Endothelial cell of umbilical vein (primary cell): ENCODE measurements around the gene JHY. TPM values are rescaled to one million over a fixed set of nuclear protein-coding genes. Genes with fewer than 3 reads are reported as not detected.

Source experiments
- BruUV-seq: library from RNA; stranded (reverse); fragments of 400-500 nt; replicated peaks from 2 replicates; lab custom pipeline; 2021; lab: Mats Ljungman, UMichigan
- CTCF ChIA-PET: fragments of 300-600, 350-600 bp; sonication (Branson Sonifier 250); formaldehyde crosslinking; loops from one replicate; lab custom pipeline; 2021; ENCODE audit warnings: antibody characterized with exemption, inconsistent platforms; lab: Charles Lee
- POLR2A ChIA-PET: fragments of 300-600, 350-600 bp; sonication (Branson Sonifier 250); formaldehyde crosslinking; loops from one replicate; lab custom pipeline; 2021; ENCODE audit warnings: antibody characterized with exemption, inconsistent platforms; lab: Charles Lee
- DNase-seq: peaks from one replicate; pipeline ENCODE4 v3.0.0-alpha.2; 2011; ENCODE audit warnings: low read depth, low spot score
- FAIRE-seq: peaks from 2 replicates; lab custom pipeline; 2011; peaks lifted over from hg19 to GRCh38; lab: Jason Lieb, UNC
- H2AFZ ChIP-seq: 2 replicates; pipeline ENCODE4 v1.6.0; 2012; ENCODE audit warnings: low read depth, low read length, control low read depth, inconsistent platforms
- H3K27ac ChIP-seq: 2 replicates; pipeline ENCODE4 v1.5.1; 2011; ENCODE audit warnings: low read depth, mild to moderate bottlenecking, control low read depth, low read length, moderate library complexity; ENCODE audit not compliant: insufficient read depth
- H3K27me3 ChIP-seq, 2 experiments: 2 replicates each; pipeline versions ENCODE4 v1.6.0 to v1.6.1; 2011; ENCODE audit warnings: low read length in 2 of 2, mixed read lengths in 1 of 2; ENCODE audit not compliant: control insufficient read depth in 2 of 2, insufficient read depth in 2 of 2
- H3K36me3 ChIP-seq, 2 experiments: 2 replicates in 1 of 2; 3 replicates in 1 of 2; pipeline ENCODE4 v1.5.1; 2011; ENCODE audit warnings: low read length in 2 of 2, mild to moderate bottlenecking in 1 of 2, moderate library complexity in 1 of 2; ENCODE audit not compliant: control insufficient read depth in 2 of 2, insufficient read depth in 2 of 2; ENCODE audit errors: extremely low read depth in 1 of 2
- H3K4me1 ChIP-seq: 3 replicates; pipeline ENCODE4 v1.5.1; 2011; ENCODE audit warnings: mild to moderate bottlenecking, low read length; ENCODE audit not compliant: control insufficient read depth, insufficient read depth; ENCODE audit errors: extremely low read depth
- H3K4me2 ChIP-seq: 2 replicates; pipeline ENCODE4 v1.6.1; 2011; ENCODE audit warnings: low read length, control low read depth, mixed read lengths; ENCODE audit not compliant: insufficient read depth
- H3K4me3 ChIP-seq, 3 experiments: fragments of 200-600 bp in 1 of 3; sonication (generic), shearing (Covaris generic) in 1 of 3; replicated peaks in 1 of 3; 2 replicates each; pipeline ENCODE4 v1.5.1; 2011 to 2016; ENCODE audit warnings: control low read depth in 3 of 3, low read length in 3 of 3, mild to moderate bottlenecking in 2 of 3, inconsistent platforms in 1 of 3, low read depth in 1 of 3, moderate library complexity in 1 of 3; ENCODE audit not compliant: insufficient read depth in 1 of 3
- H3K79me2 ChIP-seq: 2 replicates; pipeline ENCODE4 v1.6.0; 2012; ENCODE audit warnings: low read length, inconsistent platforms; ENCODE audit not compliant: control insufficient read depth, insufficient read depth
- H3K9ac ChIP-seq: replicated peaks from 2 replicates; pipeline ENCODE3; 2011; ENCODE audit warnings: low read length, control low read depth; ENCODE audit not compliant: insufficient read depth; ENCODE audit errors: extremely low read depth
- H3K9me1 ChIP-seq: replicated peaks from 3 replicates; pipeline ENCODE4 v1.6.0; 2011; ENCODE audit warnings: mild to moderate bottlenecking, low read length; ENCODE audit not compliant: control insufficient read depth, insufficient read depth; ENCODE audit errors: extremely low read depth
- H3K9me3 ChIP-seq: replicated peaks from 2 replicates; pipeline ENCODE4 v1.5.1; 2012; ENCODE audit warnings: low read length, inconsistent platforms; ENCODE audit not compliant: control insufficient read depth, insufficient read depth
- H4K20me1 ChIP-seq: replicated peaks from 2 replicates; pipeline ENCODE3; 2011; ENCODE audit warnings: mild to moderate bottlenecking, low read length; ENCODE audit not compliant: control insufficient read depth, insufficient read depth; ENCODE audit errors: extremely low read depth
- EZH2 ChIP-seq: IDR thresholded peaks from 2 replicates; pipeline ENCODE4 v1.6.1; 2012; ENCODE audit warnings: borderline replicate concordance, low read depth, mild to moderate bottlenecking, moderate library complexity, low read length, inconsistent platforms; ENCODE audit not compliant: severe bottlenecking
- FOS ChIP-seq: IDR thresholded peaks from 2 replicates; pipeline ENCODE4 v1.6.1; 2011; ENCODE audit warnings: mild to moderate bottlenecking, low read length, moderate library complexity, borderline replicate concordance; ENCODE audit not compliant: insufficient read depth
- GATA2 ChIP-seq: IDR thresholded peaks from 2 replicates; pipeline ENCODE4 v1.7.0; 2011; ENCODE audit warnings: low read depth, mild to moderate bottlenecking, moderate library complexity, mixed read lengths, low read length; ENCODE audit not compliant: insufficient read length, insufficient read depth
- JUN ChIP-seq: IDR thresholded peaks from 2 replicates; pipeline ENCODE4 v1.6.1; 2011; ENCODE audit warnings: borderline replicate concordance, low read depth; ENCODE audit not compliant: insufficient read length, insufficient read depth
- MYC ChIP-seq: IDR thresholded peaks from one replicate; pipeline ENCODE4 v1.6.1; 2011; ENCODE audit warnings: mild to moderate bottlenecking, low read depth, low read length
- POLR2A ChIP-seq: IDR thresholded peaks from 2 replicates; pipeline ENCODE4 v1.6.1; 2012; ENCODE audit warnings: low read depth, mild to moderate bottlenecking, control low read depth, low read length
- POLR2AphosphoS5 ChIP-seq: IDR thresholded peaks from 2 replicates; pipeline ENCODE4 v1.6.1; 2012; ENCODE audit warnings: low read depth, mild to moderate bottlenecking, control low read depth, low read length, moderate library complexity; ENCODE audit not compliant: insufficient read depth
- dilution Hi-C: fragments of 300-500 bp; cut with MboI; formaldehyde crosslinking; loops from one replicate; pipeline ENCODE4 v1.15.0; 2019; ENCODE audit warnings: low sequenced_read_pairs; ENCODE audit not compliant: extremely low pct_ligation_motif_present
- intact Hi-C: fragments of 100-400 bp; cut with micrococcal nuclease; formaldehyde crosslinking; loops from one replicate; pipeline ENCODE4 v1.10.0; 2022
- polyA plus RNA-seq, 4 experiments: library from polyadenylated mRNA; depleted of rRNA in 3 of 4; stranded (reverse) in 3 of 4; unstranded in 1 of 4; fragments of >200 nt; gene quantifications; 2 replicates each; pipeline versions ENCODE4 v1.2.1 to v1.2.3, GENCODE V29; 2011 to 2012; ENCODE audit warnings: missing spikeins in 1 of 4
- total RNA-seq: library from RNA; stranded (reverse); gene quantifications from 2 replicates; pipeline ENCODE4 v1.2.3, GENCODE V29; 2021
- TF ChIP-seq, protein P1 (sequence below): IDR thresholded peaks from 2 replicates; pipeline ENCODE4 v1.6.1; 2011; ENCODE audit not compliant: insufficient read depth, insufficient read length
- TF ChIP-seq, protein P2 (sequence below), 2 donors: IDR thresholded peaks; 1 replicate in 1 of 2; 2 replicates in 1 of 2; pipeline ENCODE4 v1.5.1; 2011; ENCODE audit warnings: low read length in 2 of 2, mild to moderate bottlenecking in 2 of 2, moderate library complexity in 2 of 2, control low read depth in 1 of 2, inconsistent platforms in 1 of 2, low read depth in 1 of 2; ENCODE audit not compliant: insufficient read depth in 1 of 2; ENCODE audit errors: extremely low read depth in 1 of 2

The JHY gene
- total and polyA plus RNA-seq, 2 donors (not counting 3 experiments of a cell fraction or from before 2014, with no cell fraction given), result 1.8 to 3.9 TPM

DNA sequence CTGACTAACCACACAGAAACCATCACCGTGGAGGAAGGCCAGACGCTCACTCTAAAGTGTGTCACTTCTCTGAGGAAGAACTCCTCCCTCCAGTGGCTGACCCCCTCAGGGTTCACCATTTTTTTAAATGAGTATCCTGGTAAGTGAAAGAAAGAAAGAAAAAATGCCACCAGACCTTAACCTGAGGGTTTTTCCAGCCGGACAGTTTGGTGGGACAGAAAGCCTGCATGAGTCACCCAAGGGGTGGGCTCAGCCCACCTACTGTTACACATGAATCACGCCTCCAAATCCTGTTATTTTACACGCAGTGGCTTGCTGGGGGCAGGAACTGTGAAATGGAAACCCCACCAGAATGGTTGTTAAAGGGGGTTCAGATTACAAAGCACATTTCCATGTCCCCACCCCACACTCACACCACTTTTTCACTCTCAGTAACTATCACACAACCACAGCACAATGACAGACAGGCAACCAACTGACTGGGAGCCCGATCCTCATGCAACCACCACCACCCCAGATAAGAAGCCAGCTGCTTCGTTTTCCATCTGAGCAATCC, 32.4 kb upstream of the JHY start:
- CTCF ChIA-PET, result interaction anchor here (4.5 to 16.0 kb wide), 3 partner anchors 14 to 270 kb away, joined by 68 to 720 read pairs (median 85); no protein-coding TSS in a partner anchor
- no peaks in the 10 kb centered on the region for H3K9me3 ChIP-seq
- H3K4me3 ChIP-seq, result no peak overlapping the region
- no TSS peak for BruUV-seq
- no peaks in the 10 kb centered on the region for H3K36me3 ChIP-seq
- no peaks in the 10 kb centered on the region for H3K79me2 ChIP-seq
- DNase-seq (no peak), FAIRE-seq (no peak)
- H3K9ac ChIP-seq, result no peak overlapping the region
- dilution Hi-C loops (no loop called here), intact Hi-C loops (no loop called here)
- no peak overlapping the region for H3K4me2 ChIP-seq
- no peaks in the 10 kb centered on the region for H3K4me1 ChIP-seq
- H3K27me3 ChIP-seq, result peaks cover under 1 to 3% of the 10 kb centered on the region in 2 experiments
- H2AFZ ChIP-seq, result peak overlapping the region; percentile 2
- no peaks in the 10 kb centered on the region for H4K20me1 ChIP-seq
- H3K9me1 ChIP-seq, result no peaks in the 10 kb centered on the region
- no peak overlapping the region for H3K27ac ChIP-seq
- POLR2A ChIA-PET, result no interaction called here
- TF ChIP-seq EZH2 (no peak), JUN (peak; percentile 3)

DNA sequence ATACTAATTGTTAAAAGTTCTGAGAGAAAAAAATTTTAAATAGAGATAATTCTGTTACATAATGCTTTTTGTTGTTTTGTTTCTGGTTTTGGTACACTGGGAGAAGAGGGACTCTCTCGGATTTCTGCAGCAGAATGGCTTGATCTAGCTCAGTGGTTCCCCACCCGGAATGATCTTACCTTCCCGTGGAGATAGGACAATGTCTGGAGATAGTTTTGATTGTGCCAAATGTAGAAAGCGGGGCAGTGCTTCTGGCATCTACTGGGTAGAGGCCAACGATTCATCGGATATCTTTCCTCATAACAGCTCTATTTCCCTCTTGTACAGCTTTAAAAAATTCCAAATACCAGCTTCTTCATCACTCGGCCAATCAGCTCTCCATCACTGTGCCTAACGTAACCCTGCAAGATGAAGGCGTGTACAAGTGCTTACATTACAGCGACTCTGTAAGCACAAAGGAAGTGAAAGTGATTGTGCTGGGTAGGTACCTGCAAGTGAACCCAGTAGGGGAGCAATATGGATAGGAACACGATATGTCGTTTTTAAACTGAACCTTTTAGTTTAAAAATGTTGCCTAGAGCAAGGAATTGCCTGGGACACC, 31.1 kb upstream of the JHY start:
- H3K9me3 ChIP-seq, result no peaks in the 10 kb centered on the region
- ChIA-PET POLR2A (no interaction called here), CTCF (interaction anchor here (0.6 to 16.0 kb wide), 11 partner anchors 13 to 271 kb away, joined by 3 to 720 read pairs (median 15); no protein-coding TSS in a partner anchor)
- DNase-seq (no peak), FAIRE-seq (no peak)
- H4K20me1 ChIP-seq, result no peaks in the 10 kb centered on the region
- peaks cover 0 to 3% of the 10 kb centered on the region in 2 experiments for H3K27me3 ChIP-seq
- no peaks in the 10 kb centered on the region for H3K79me2 ChIP-seq
- intact Hi-C loops, result no loop called here
- BruUV-seq, result no TSS peak
- TF ChIP-seq, protein P1, sequence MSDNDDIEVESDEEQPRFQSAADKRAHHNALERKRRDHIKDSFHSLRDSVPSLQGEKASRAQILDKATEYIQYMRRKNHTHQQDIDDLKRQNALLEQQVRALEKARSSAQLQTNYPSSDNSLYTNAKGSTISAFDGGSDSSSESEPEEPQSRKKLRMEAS, result no peak
- no peak for TF ChIP-seq EZH2
- TF ChIP-seq JUN, result no peak
- no peak for TF ChIP-seq GATA2
- TF ChIP-seq, protein P2, sequence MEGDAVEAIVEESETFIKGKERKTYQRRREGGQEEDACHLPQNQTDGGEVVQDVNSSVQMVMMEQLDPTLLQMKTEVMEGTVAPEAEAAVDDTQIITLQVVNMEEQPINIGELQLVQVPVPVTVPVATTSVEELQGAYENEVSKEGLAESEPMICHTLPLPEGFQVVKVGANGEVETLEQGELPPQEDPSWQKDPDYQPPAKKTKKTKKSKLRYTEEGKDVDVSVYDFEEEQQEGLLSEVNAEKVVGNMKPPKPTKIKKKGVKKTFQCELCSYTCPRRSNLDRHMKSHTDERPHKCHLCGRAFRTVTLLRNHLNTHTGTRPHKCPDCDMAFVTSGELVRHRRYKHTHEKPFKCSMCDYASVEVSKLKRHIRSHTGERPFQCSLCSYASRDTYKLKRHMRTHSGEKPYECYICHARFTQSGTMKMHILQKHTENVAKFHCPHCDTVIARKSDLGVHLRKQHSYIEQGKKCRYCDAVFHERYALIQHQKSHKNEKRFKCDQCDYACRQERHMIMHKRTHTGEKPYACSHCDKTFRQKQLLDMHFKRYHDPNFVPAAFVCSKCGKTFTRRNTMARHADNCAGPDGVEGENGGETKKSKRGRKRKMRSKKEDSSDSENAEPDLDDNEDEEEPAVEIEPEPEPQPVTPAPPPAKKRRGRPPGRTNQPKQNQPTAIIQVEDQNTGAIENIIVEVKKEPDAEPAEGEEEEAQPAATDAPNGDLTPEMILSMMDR (IDR thresholded peaks at IDR 0.05; ENCODE audit: extremely low read depth in 1 of 2, insufficient read depth in 1 of 2, low read depth in 1 of 2, low read length in 2 of 2), result no peak
- no peak for TF ChIP-seq POLR2A
- no peak for TF ChIP-seq FOS
- TF ChIP-seq POLR2AphosphoS5, result no peak
- no peak for TF ChIP-seq MYC
- H3K4me3 ChIP-seq, result no peak overlapping the region
- H2AFZ ChIP-seq, result no peak overlapping the region
- H3K4me1 ChIP-seq, result no peaks in the 10 kb centered on the region
- no peak overlapping the region for H3K27ac ChIP-seq
- H3K9ac ChIP-seq, result no peak overlapping the region
- H3K36me3 ChIP-seq, result no peaks in the 10 kb centered on the region
- H3K4me2 ChIP-seq, result no peak overlapping the region
- dilution Hi-C loops, result no loop called here
- H3K9me1 ChIP-seq, result no peaks in the 10 kb centered on the region
